ENCODE data around the gene MINDY3. TPM values are rescaled to one million over a fixed set of nuclear protein-coding genes. Genes with fewer than 3 reads are reported as not detected.

The MINDY3 gene
- total RNA-seq, 2 donors from 2014 or later: 29.6 to 32.2 TPM

GRCh38 chr10:15809450-15809849, 50.9 kb downstream of the MINDY3 start:
- Histone ChIP-seq H3K27ac (no peak overlapping the region), H3K27me3 (replicated peaks; ENCODE audit: insufficient read depth) (no peaks in the 10 kb centered on the region), H3K9me3 (no peaks in the 10 kb centered on the region), H3K4me1 (ENCODE audit: control insufficient read depth in 1 of 2, low read depth in 2 of 2) (peaks cover 8 to 36% of the 10 kb centered on the region in 2 donors), H3K4me3 (no peak overlapping the region), H3K36me3 (no peaks in the 10 kb centered on the region)
- DNase-seq (ENCODE audit: low spot score) (no peak), ATAC-seq (ENCODE audit: insufficient number of reproducible peaks, low FRiP score, low read depth) (no peak)
- TF ChIP-seq CTCF (IDR thresholded peaks at IDR 0.05): no peak

GRCh38 chr10:15808204-15808797, 52.0 kb downstream of the MINDY3 start:
- ATAC-seq (ENCODE audit: insufficient number of reproducible peaks, low FRiP score, low read depth): no peak
- Histone ChIP-seq H3K4me1 (ENCODE audit: control insufficient read depth in 1 of 2, low read depth in 2 of 2) (peaks cover 2 to 26% of the 10 kb centered on the region in 2 donors), H3K27me3 (replicated peaks; ENCODE audit: insufficient read depth) (no peaks in the 10 kb centered on the region), H3K9me3 (no peaks in the 10 kb centered on the region), H3K27ac (no peak overlapping the region), H3K4me3 (no peak overlapping the region), H3K36me3 (no peaks in the 10 kb centered on the region)
- no peak for TF ChIP-seq CTCF (IDR thresholded peaks at IDR 0.05)
- DNase-seq (ENCODE audit: low spot score): no peak

GRCh38 chr10:15805395-15806058, 54.8 kb downstream of the MINDY3 start:
- no peak for DNase-seq (ENCODE audit: low spot score)
- Histone ChIP-seq H3K9me3 (peaks cover 7% of the 10 kb centered on the region), H3K4me3 (no peak overlapping the region), H3K27ac (no peak overlapping the region), H3K36me3 (peaks cover 3% of the 10 kb centered on the region), H3K27me3 (replicated peaks; ENCODE audit: insufficient read depth) (no peaks in the 10 kb centered on the region), H3K4me1 (ENCODE audit: control insufficient read depth in 1 of 2, low read depth in 2 of 2) (peaks cover 0 to 15% of the 10 kb centered on the region in 2 donors)
- TF ChIP-seq CTCF (IDR thresholded peaks at IDR 0.05): no peak
- ATAC-seq (ENCODE audit: insufficient number of reproducible peaks, low FRiP score, low read depth): no peak

GRCh38 chr10:15804109-15804508, 56.2 kb downstream of the MINDY3 start:
- no peaks in the 10 kb centered on the region for H3K27me3 ChIP-seq (replicated peaks; ENCODE audit: insufficient read depth)
- peaks cover 8% of the 10 kb centered on the region for H3K36me3 ChIP-seq
- no peak overlapping the region for H3K4me3 ChIP-seq
- ATAC-seq (ENCODE audit: insufficient number of reproducible peaks, low FRiP score, low read depth) (no peak), DNase-seq (ENCODE audit: low spot score) (no peak)
- peaks cover 7% of the 10 kb centered on the region for H3K9me3 ChIP-seq
- H3K4me1 ChIP-seq (ENCODE audit: control insufficient read depth in 1 of 2, low read depth in 2 of 2): peaks cover 0 to 15% of the 10 kb centered on the region in 2 donors
- TF ChIP-seq CTCF (IDR thresholded peaks at IDR 0.05): no peak
- H3K27ac ChIP-seq: no peak overlapping the region

- H3K27ac ChIP-seq: no peak overlapping the region
- peaks cover 7% of the 10 kb centered on the region for H3K9me3 ChIP-seq
- DNase-seq (ENCODE audit: low spot score): no peak
- no peak overlapping the region for H3K4me3 ChIP-seq
- peaks cover 8% of the 10 kb centered on the region for H3K36me3 ChIP-seq
- TF ChIP-seq CTCF (IDR thresholded peaks at IDR 0.05): no peak
- peaks cover 0 to 1% of the 10 kb centered on the region in 2 donors for H3K4me1 ChIP-seq (ENCODE audit: control insufficient read depth in 1 of 2, low read depth in 2 of 2)
- H3K27me3 ChIP-seq (replicated peaks; ENCODE audit: insufficient read depth): no peaks in the 10 kb centered on the region
- no peak for ATAC-seq (ENCODE audit: insufficient number of reproducible peaks, low FRiP score, low read depth)
These were observed 57.8 kb downstream of the MINDY3 start for GRCh38 chr10:15802375-15802949.

All from thoracic aorta (tissue), 2 donors.